ENCODE data around the gene NKD2.
A peak's percentile ranks its signal among the peaks of the same experiment; 100 is the strongest.

Gene NKD2

DNA sequence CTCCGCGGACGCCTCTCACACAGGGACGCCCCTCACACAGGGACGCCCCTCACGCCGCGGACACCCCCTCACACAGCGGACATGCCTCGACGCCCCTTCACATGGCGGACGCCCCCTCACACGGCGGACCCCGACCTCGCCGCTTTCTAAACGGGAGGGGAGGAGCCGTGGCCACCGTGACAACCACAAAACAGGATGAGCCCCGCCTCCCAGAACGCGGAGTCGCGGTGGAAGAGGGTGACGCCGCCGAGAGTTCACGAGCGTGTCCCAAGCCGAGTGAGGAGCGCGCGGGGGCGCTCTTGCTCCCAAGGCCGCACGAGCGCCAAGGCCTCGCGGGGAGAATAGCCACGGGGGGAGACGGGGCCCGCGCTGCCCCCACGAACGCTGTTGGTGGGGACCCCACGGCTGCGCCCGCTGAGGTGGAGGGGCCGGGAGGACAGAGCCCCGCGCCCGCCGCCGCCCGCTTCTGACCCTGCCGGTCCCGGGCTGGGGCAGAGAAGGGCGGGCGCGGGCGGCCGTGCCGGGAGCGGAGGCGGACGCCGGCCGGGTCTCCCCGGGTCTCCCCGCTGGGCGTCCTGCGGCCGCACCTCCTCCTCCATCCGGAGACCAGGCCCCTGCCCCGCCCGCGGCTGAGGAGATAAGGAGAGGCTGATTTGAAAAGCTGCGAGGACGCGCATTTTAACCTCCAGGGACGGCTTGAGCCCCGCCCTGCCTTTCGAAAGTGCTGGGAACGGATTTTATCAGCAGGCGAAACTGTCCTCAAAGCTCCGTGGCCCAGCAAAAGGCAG is 3.9 kb upstream of the NKD2 start:
- Histone ChIP-seq H3K9me3 (ENCODE audit: insufficient read depth, low read depth, low read length) (no peaks in the 10 kb centered on the region), H3K4me3 (ENCODE audit: low read depth, low read length) (peak overlapping the region; percentile 55), H3K23ac (ENCODE audit: low read length) (no peak overlapping the region), H3K4me1 (ENCODE audit: control insufficient read depth in 1 of 2, insufficient read depth in 2 of 2, low read length in 2 of 2) (peaks cover 5 to 14% of the 10 kb centered on the region in 2 experiments), H3K79me1 (ENCODE audit: low read length) (no peaks in the 10 kb centered on the region), H3K9ac (ENCODE audit: low read length) (no peak overlapping the region), H2BK5ac (ENCODE audit: low read depth, low read length, poor library complexity) (no peak overlapping the region), H3K27me3 (ENCODE audit: insufficient read depth, low read length) (peaks cover 26% of the 10 kb centered on the region), H3K79me2 (ENCODE audit: control insufficient read depth, insufficient read depth, low read length, poor library complexity) (no peaks in the 10 kb centered on the region), H2AFZ (ENCODE audit: insufficient read depth, low read length, poor library complexity) (peak overlapping the region; percentile 18), H2BK12ac (ENCODE audit: low read length) (no peak overlapping the region), H3K27ac (ENCODE audit: low read depth, low read length) (no peak overlapping the region), H2BK120ac (ENCODE audit: insufficient read depth, low read length, poor library complexity) (peak overlapping the region; percentile 7), H4K12ac (ENCODE audit: low read depth, low read length) (no peak overlapping the region), H3K14ac (ENCODE audit: low read length) (no peak overlapping the region), H3K18ac (ENCODE audit: low read length) (no peak overlapping the region), H3K4me2 (ENCODE audit: low read length) (peak overlapping the region; percentile 63), H3K36me3 (ENCODE audit: control insufficient read depth in 1 of 2, insufficient read depth in 2 of 2, low read length in 2 of 2) (no peaks in the 10 kb centered on the region), H4K91ac (ENCODE audit: low read depth, low read length) (no peak overlapping the region), H3K4ac (ENCODE audit: low read depth, low read length) (no peak overlapping the region), H4K8ac (ENCODE audit: low read depth, low read length) (no peak overlapping the region), H2AK5ac (ENCODE audit: low read length) (no peak overlapping the region)
- DNase-seq: peak in 1 of 2 donors; percentile 19
- WGBS (ENCODE audit: extremely low coverage, insufficient coverage, insufficient read length): no CpG with 5 or more reads among the region's 88 CpGs

GRCh38 chr5:1005249-1005851 is 3.3 kb upstream of the NKD2 start:
- Histone ChIP-seq H4K8ac (ENCODE audit: low read depth, low read length) (no peak overlapping the region), H3K27me3 (ENCODE audit: insufficient read depth, low read length) (peaks cover 31% of the 10 kb centered on the region), H2AK5ac (ENCODE audit: low read length) (no peak overlapping the region), H2BK120ac (ENCODE audit: insufficient read depth, low read length, poor library complexity) (no peak overlapping the region), H3K9me3 (ENCODE audit: insufficient read depth, low read depth, low read length) (no peaks in the 10 kb centered on the region), H2AFZ (ENCODE audit: insufficient read depth, low read length, poor library complexity) (peak overlapping the region; percentile 18), H2BK12ac (ENCODE audit: low read length) (no peak overlapping the region), H2BK5ac (ENCODE audit: low read depth, low read length, poor library complexity) (no peak overlapping the region), H3K18ac (ENCODE audit: low read length) (no peak overlapping the region), H4K91ac (ENCODE audit: low read depth, low read length) (no peak overlapping the region), H3K4me2 (ENCODE audit: low read length) (peak overlapping the region; percentile 63), H3K27ac (ENCODE audit: low read depth, low read length) (no peak overlapping the region), H3K4me1 (ENCODE audit: control insufficient read depth in 1 of 2, insufficient read depth in 2 of 2, low read length in 2 of 2) (peaks cover 5 to 16% of the 10 kb centered on the region in 2 experiments), H3K36me3 (ENCODE audit: control insufficient read depth in 1 of 2, insufficient read depth in 2 of 2, low read length in 2 of 2) (no peaks in the 10 kb centered on the region), H3K79me2 (ENCODE audit: control insufficient read depth, insufficient read depth, low read length, poor library complexity) (no peaks in the 10 kb centered on the region), H3K23ac (ENCODE audit: low read length) (no peak overlapping the region), H4K12ac (ENCODE audit: low read depth, low read length) (no peak overlapping the region), H3K9ac (ENCODE audit: low read length) (no peak overlapping the region), H3K4ac (ENCODE audit: low read depth, low read length) (no peak overlapping the region), H3K14ac (ENCODE audit: low read length) (peak overlapping the region; percentile 17), H3K4me3 (ENCODE audit: low read depth, low read length) (no peak overlapping the region), H3K79me1 (ENCODE audit: low read length) (no peaks in the 10 kb centered on the region)
- WGBS (ENCODE audit: extremely low coverage, insufficient coverage, insufficient read length): no CpG with 5 or more reads among the region's 47 CpGs
- DNase-seq: no peak

GRCh38 chr5:1005904-1006655 is 2.5 kb upstream of the NKD2 start:
- no peaks in the 10 kb centered on the region for H3K36me3 ChIP-seq (ENCODE audit: control insufficient read depth in 1 of 2, insufficient read depth in 2 of 2, low read length in 2 of 2)

GRCh38 chr5:1006656-1007071 is 1.9 kb upstream of the NKD2 start:
- no peak overlapping the region for H2BK120ac ChIP-seq (ENCODE audit: insufficient read depth, low read length, poor library complexity)
- no peak overlapping the region for H2AK5ac ChIP-seq (ENCODE audit: low read length)
- H4K91ac ChIP-seq (ENCODE audit: low read depth, low read length): no peak overlapping the region
- H4K8ac ChIP-seq (ENCODE audit: low read depth, low read length): no peak overlapping the region
- no peak overlapping the region for H3K4ac ChIP-seq (ENCODE audit: low read depth, low read length)
- no peak overlapping the region for H2BK5ac ChIP-seq (ENCODE audit: low read depth, low read length, poor library complexity)
- no peaks in the 10 kb centered on the region for H3K9me3 ChIP-seq (ENCODE audit: insufficient read depth, low read depth, low read length)
- no peak overlapping the region for H3K4me3 ChIP-seq (ENCODE audit: low read depth, low read length)
- no peaks in the 10 kb centered on the region for H3K79me1 ChIP-seq (ENCODE audit: low read length)
- no peak overlapping the region for H3K18ac ChIP-seq (ENCODE audit: low read length)
- H3K27ac ChIP-seq (ENCODE audit: low read depth, low read length): no peak overlapping the region
- H3K36me3 ChIP-seq (ENCODE audit: control insufficient read depth in 1 of 2, insufficient read depth in 2 of 2, low read length in 2 of 2): no peaks in the 10 kb centered on the region
- no peak overlapping the region for H3K4me2 ChIP-seq (ENCODE audit: low read length)
- H3K14ac ChIP-seq (ENCODE audit: low read length): no peak overlapping the region
- H3K27me3 ChIP-seq (ENCODE audit: insufficient read depth, low read length): peaks cover 31% of the 10 kb centered on the region
- H3K23ac ChIP-seq (ENCODE audit: low read length): no peak overlapping the region
- no peak for DNase-seq
- no peak overlapping the region for H3K9ac ChIP-seq (ENCODE audit: low read length)
- H4K12ac ChIP-seq (ENCODE audit: low read depth, low read length): no peak overlapping the region
- H3K4me1 ChIP-seq (ENCODE audit: control insufficient read depth in 1 of 2, insufficient read depth in 2 of 2, low read length in 2 of 2): peaks cover 5 to 16% of the 10 kb centered on the region in 2 experiments
- no peak overlapping the region for H2AFZ ChIP-seq (ENCODE audit: insufficient read depth, low read length, poor library complexity)
- WGBS (ENCODE audit: extremely low coverage, insufficient coverage, insufficient read length): no CpG with 5 or more reads among the region's 5 CpGs
- H3K79me2 ChIP-seq (ENCODE audit: control insufficient read depth, insufficient read depth, low read length, poor library complexity): no peaks in the 10 kb centered on the region
- no peak overlapping the region for H2BK12ac ChIP-seq (ENCODE audit: low read length)

More at GRCh38 chr5:1005904-1006655, 2.5 kb upstream of the NKD2 start:
- peaks cover 31% of the 10 kb centered on the region for H3K27me3 ChIP-seq (ENCODE audit: insufficient read depth, low read length)
- no peak overlapping the region for H3K14ac ChIP-seq (ENCODE audit: low read length)
- H3K23ac ChIP-seq (ENCODE audit: low read length): no peak overlapping the region
- H3K9me3 ChIP-seq (ENCODE audit: insufficient read depth, low read depth, low read length): no peaks in the 10 kb centered on the region
- no peak overlapping the region for H4K12ac ChIP-seq (ENCODE audit: low read depth, low read length)
- H3K27ac ChIP-seq (ENCODE audit: low read depth, low read length): no peak overlapping the region
- H3K4me3 ChIP-seq (ENCODE audit: low read depth, low read length): no peak overlapping the region
- no peaks in the 10 kb centered on the region for H3K79me1 ChIP-seq (ENCODE audit: low read length)
- no peak overlapping the region for H3K4me2 ChIP-seq (ENCODE audit: low read length)
- no peak overlapping the region for H3K9ac ChIP-seq (ENCODE audit: low read length)
- H3K4ac ChIP-seq (ENCODE audit: low read depth, low read length): no peak overlapping the region
- H2AFZ ChIP-seq (ENCODE audit: insufficient read depth, low read length, poor library complexity): no peak overlapping the region
- H2BK120ac ChIP-seq (ENCODE audit: insufficient read depth, low read length, poor library complexity): no peak overlapping the region
- H2BK5ac ChIP-seq (ENCODE audit: low read depth, low read length, poor library complexity): no peak overlapping the region
- no CpG with 5 or more reads among the region's 13 CpGs for WGBS (ENCODE audit: extremely low coverage, insufficient coverage, insufficient read length)
- no peak for DNase-seq
- no peak overlapping the region for H4K91ac ChIP-seq (ENCODE audit: low read depth, low read length)
- H3K4me1 ChIP-seq (ENCODE audit: control insufficient read depth in 1 of 2, insufficient read depth in 2 of 2, low read length in 2 of 2): peaks cover 5 to 16% of the 10 kb centered on the region in 2 experiments
- H4K8ac ChIP-seq (ENCODE audit: low read depth, low read length): no peak overlapping the region
- no peak overlapping the region for H2BK12ac ChIP-seq (ENCODE audit: low read length)
- no peak overlapping the region for H3K18ac ChIP-seq (ENCODE audit: low read length)
- H3K79me2 ChIP-seq (ENCODE audit: control insufficient read depth, insufficient read depth, low read length, poor library complexity): no peaks in the 10 kb centered on the region
- no peak overlapping the region for H2AK5ac ChIP-seq (ENCODE audit: low read length)

Measured in trophoblast cell (in vitro differentiated cells and primary cell).